GM21529 (cell line): Measurements from ENCODE around the gene RBMS1.
"Not testable (repeated sequence)": the region's sequence is repeated elsewhere in the genome, so short reads cannot be mapped to it uniquely, and the experiment has no call there.

Experiments
- ATAC-seq: cut with Tn5 transposase; IDR thresholded peaks from one replicate; pipeline ENCODE4 v1.9.1; 2021; ENCODE audit not compliant: unreplicated experiment

RBMS1 gene

GRCh38 chr2:160437273-160437672, 56.3 kb downstream of the RBMS1 start:
- no peak for ATAC-seq

GRCh38 chr2:160434254-160434948, 59.2 kb downstream of the RBMS1 start:
- no peak for ATAC-seq

GRCh38 chr2:160433466-160434140, 60.0 kb downstream of the RBMS1 start:
- ATAC-seq = no peak

- ATAC-seq = no peak
Observed at GRCh38 chr2:160432633-160433032, 61.0 kb downstream of the RBMS1 start.

GRCh38 chr2:160431441-160431840, 62.2 kb downstream of the RBMS1 start:
- no peak for ATAC-seq

GRCh38 chr2:160430001-160430344, 63.6 kb downstream of the RBMS1 start:
- no peak for ATAC-seq

- no peak for ATAC-seq
Observed at GRCh38 chr2:160429248-160430000, 64.2 kb downstream of the RBMS1 start.

GRCh38 chr2:160428405-160428763, 65.2 kb downstream of the RBMS1 start:
- no peak for ATAC-seq

- ATAC-seq = peak; percentile 87
Observed at GRCh38 chr2:160427629-160428404, 65.8 kb downstream of the RBMS1 start.

GRCh38 chr2:160426604-160427003, 67.0 kb downstream of the RBMS1 start:
- no peak for ATAC-seq

GRCh38 chr2:160425434-160426151, 68.0 kb downstream of the RBMS1 start:
- ATAC-seq = no peak

- no peak for ATAC-seq
Observed at GRCh38 chr2:160423126-160423525, 70.5 kb downstream of the RBMS1 start.

- ATAC-seq = not testable (repeated sequence)
Observed at GRCh38 chr2:160421646-160422501, 71.7 kb downstream of the RBMS1 start.

GRCh38 chr2:160420711-160421110, 72.9 kb downstream of the RBMS1 start:
- no peak for ATAC-seq

GRCh38 chr2:160419776-160420505, 73.7 kb downstream of the RBMS1 start:
- no peak for ATAC-seq

GRCh38 chr2:160418853-160419252, 74.8 kb downstream of the RBMS1 start:
- no peak for ATAC-seq

GRCh38 chr2:160418398-160418765, 75.2 kb downstream of the RBMS1 start:
- ATAC-seq = no peak

GRCh38 chr2:160417745-160418397, 75.7 kb downstream of the RBMS1 start:
- ATAC-seq = no peak

GRCh38 chr2:160415991-160416390, 77.6 kb downstream of the RBMS1 start:
- ATAC-seq = no peak
